Kidney epithelial cell (primary cell): Measurements from ENCODE around the gene NCAPD2. TPM values are rescaled to one million over a fixed set of nuclear protein-coding genes. Genes with fewer than 3 reads are reported as not detected.
A peak's percentile ranks its signal among the peaks of the same experiment; 100 is the strongest.
"Not testable (repeated sequence)": the region's sequence is repeated elsewhere in the genome, so short reads cannot be mapped to it uniquely, and the experiment has no call there.

ENCODE experiments used
- DNase-seq: peaks from one replicate; pipeline ENCODE4 v3.0.0-alpha.2; 2010; ENCODE audit warnings: low read depth
- H3K27me3 ChIP-seq: 2 replicates; pipeline ENCODE4 v1.6.0; 2011; ENCODE audit warnings: low read length; ENCODE audit not compliant: control insufficient read depth, insufficient read depth
- H3K36me3 ChIP-seq: 2 replicates; pipeline ENCODE4 v1.5.1; 2011; ENCODE audit warnings: low read length; ENCODE audit not compliant: control insufficient read depth, insufficient read depth
- H3K4me3 ChIP-seq: 2 replicates; pipeline ENCODE4 v1.5.1; 2011; ENCODE audit warnings: low read depth, mild to moderate bottlenecking, control low read depth, low read length
- CTCF ChIP-seq: IDR thresholded peaks from 2 replicates; pipeline ENCODE4 v1.5.1; 2011; ENCODE audit warnings: mild to moderate bottlenecking, moderate library complexity, low read length, control low read depth, inconsistent platforms; ENCODE audit not compliant: insufficient read depth, poor library complexity, severe bottlenecking
- total RNA-seq: library from RNA; depleted of rRNA; stranded (reverse); fragments of >200 nt; gene quantifications from 2 replicates; pipeline ENCODE4 v1.2.3, GENCODE V29; 2015

Gene NCAPD2
- total RNA-seq, 1 donor from 2014 or later = 62.3 TPM

GRCh38 chr12:6556857-6557256 is 63.0 kb downstream of the NCAPD2 start:
- TF ChIP-seq CTCF = no peak
- H3K4me3 ChIP-seq = no peak overlapping the region
- H3K36me3 ChIP-seq = peaks cover 4% of the 10 kb centered on the region
- no peak for DNase-seq
- no peaks in the 10 kb centered on the region for H3K27me3 ChIP-seq

GRCh38 chr12:6558014-6558760 is 64.3 kb downstream of the NCAPD2 start:
- TF ChIP-seq CTCF = peak; percentile 53
- not testable (repeated sequence) for H3K27me3 ChIP-seq, H3K36me3 ChIP-seq, H3K4me3 ChIP-seq, DNase-seq

- Histone ChIP-seq H3K36me3 (peaks cover 10% of the 10 kb centered on the region), H3K27me3 (no peaks in the 10 kb centered on the region), H3K4me3 (no peak overlapping the region)
- no peak for TF ChIP-seq CTCF
- DNase-seq = no peak
Observed at GRCh38 chr12:6559500-6559899, 65.6 kb downstream of the NCAPD2 start.

GRCh38 chr12:6560501-6561205 is 66.8 kb downstream of the NCAPD2 start:
- H3K36me3 ChIP-seq = peaks cover 10% of the 10 kb centered on the region
- no peak for TF ChIP-seq CTCF
- no peaks in the 10 kb centered on the region for H3K27me3 ChIP-seq
- DNase-seq = no peak
- no peak overlapping the region for H3K4me3 ChIP-seq

- TF ChIP-seq CTCF = no peak
- peaks cover 10% of the 10 kb centered on the region for H3K36me3 ChIP-seq
- H3K27me3 ChIP-seq = no peaks in the 10 kb centered on the region
- no peak for DNase-seq
- H3K4me3 ChIP-seq = no peak overlapping the region
Observed at GRCh38 chr12:6562881-6563280, 69.0 kb downstream of the NCAPD2 start.
